ENCODE measurements around the gene PSMD5.
A peak's percentile ranks its signal among the peaks of the same experiment; 100 is the strongest.

The PSMD5 gene

DNA sequence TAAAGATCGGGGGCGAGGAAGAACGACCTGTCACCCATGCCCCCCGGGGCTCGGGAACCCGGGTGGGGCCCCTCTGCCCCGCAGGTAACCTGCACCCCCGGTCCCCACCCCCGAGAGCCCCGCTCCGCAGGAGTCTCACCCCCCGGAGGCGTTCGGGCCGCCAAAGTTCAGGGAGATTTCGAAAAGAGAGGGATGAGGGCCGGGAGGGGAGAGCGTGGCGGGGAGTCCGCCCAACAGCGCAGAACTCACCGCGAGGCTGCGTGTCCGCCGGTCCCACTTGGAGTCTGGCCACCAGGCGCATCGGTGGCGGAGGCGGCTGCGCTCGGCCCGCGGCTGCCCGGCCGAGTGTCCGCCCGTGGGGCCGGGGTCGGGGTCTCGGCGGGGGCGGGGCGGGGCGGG lies 34.1 kb upstream of the PSMD5 start, which contains the start of gene PHF19:
PHF19 (minus strand) TSS at position 347 of the 399 bp plus-strand sequence. CDS start 2,447 bp downstream, outside the sequence.
- peak within 1 kb of the TSS; percentile 59 for H3K14ac ChIP-seq (ENCODE audit: low read length)
- no peak within 1 kb of the TSS for H4K8ac ChIP-seq (ENCODE audit: low read depth, low read length)
- H3K4me2 ChIP-seq (ENCODE audit: insufficient read depth, low read length, poor library complexity, severe bottlenecking), result peak within 1 kb of the TSS; percentile 96
- H3K9me3 ChIP-seq (replicated peaks in 1 of 2; ENCODE audit: control insufficient read depth in 2 of 2, insufficient read depth in 1 of 2, low read depth in 1 of 2, low read length in 2 of 2), result no peaks in the 10 kb centered on the region
- peaks cover 0 to 3% (median 2%) of the 10 kb centered on the region in 3 experiments for H3K27me3 ChIP-seq (ENCODE audit: control insufficient read depth in 3 of 3, insufficient read depth in 3 of 3, low read depth in 1 of 3, low read length in 3 of 3)
- peaks cover 11% of the 10 kb centered on the region in 2 donors for H3K4me1 ChIP-seq (ENCODE audit: control insufficient read depth in 2 of 2, insufficient read depth in 1 of 2, low read depth in 1 of 2, low read length in 2 of 2)
- peak within 1 kb of the TSS; percentile 96 for H2BK15ac ChIP-seq (ENCODE audit: low read length)
- H3K27ac ChIP-seq (replicated peaks; ENCODE audit: low read length), result peak within 1 kb of the TSS; percentile 63
- no peak for DNase-seq (ENCODE audit: low spot score)
- H3K4me3 ChIP-seq (ENCODE audit: low read length in 2 of 2), result peak within 1 kb of the TSS; percentile 85 to 94
- peak within 1 kb of the TSS; percentile 64 for H2BK12ac ChIP-seq (ENCODE audit: low read length)
- no peak within 1 kb of the TSS for H4K91ac ChIP-seq (ENCODE audit: low read depth, low read length, poor library complexity)
- no peak within 1 kb of the TSS for H2BK5ac ChIP-seq (ENCODE audit: low read length)
- WGBS, 2 donors (ENCODE audit: extremely low coverage in 2 of 2, insufficient read length in 2 of 2, insufficient replicate concordance in 1 of 2), result no CpG with 5 or more reads among the region's 45 CpGs
- peak within 1 kb of the TSS; percentile 94 for H2AFZ ChIP-seq (ENCODE audit: low read length)
- H2AK5ac ChIP-seq (ENCODE audit: low read depth, low read length), result peak within 1 kb of the TSS; percentile 8
- peak within 1 kb of the TSS; percentile 14 for H3K4ac ChIP-seq (ENCODE audit: low read length)
- H3K18ac ChIP-seq (ENCODE audit: low read length), result peak within 1 kb of the TSS; percentile 95
- peak within 1 kb of the TSS; percentile 96 for H3K23ac ChIP-seq (ENCODE audit: low read depth, low read length, poor library complexity)
- H2BK120ac ChIP-seq (ENCODE audit: low read depth, low read length), result peak within 1 kb of the TSS; percentile 56
- H3K79me1 ChIP-seq (ENCODE audit: low read depth, low read length), result no peaks in the 10 kb centered on the region
- peaks cover 11 to 31% of the 10 kb centered on the region in 2 donors for H3K36me3 ChIP-seq (replicated peaks in 1 of 2; ENCODE audit: control insufficient read depth in 2 of 2, insufficient read depth in 2 of 2, low read length in 2 of 2)
- H3K9ac ChIP-seq (ENCODE audit: low read depth, low read length, poor library complexity), result peak within 1 kb of the TSS; percentile 82

DNA sequence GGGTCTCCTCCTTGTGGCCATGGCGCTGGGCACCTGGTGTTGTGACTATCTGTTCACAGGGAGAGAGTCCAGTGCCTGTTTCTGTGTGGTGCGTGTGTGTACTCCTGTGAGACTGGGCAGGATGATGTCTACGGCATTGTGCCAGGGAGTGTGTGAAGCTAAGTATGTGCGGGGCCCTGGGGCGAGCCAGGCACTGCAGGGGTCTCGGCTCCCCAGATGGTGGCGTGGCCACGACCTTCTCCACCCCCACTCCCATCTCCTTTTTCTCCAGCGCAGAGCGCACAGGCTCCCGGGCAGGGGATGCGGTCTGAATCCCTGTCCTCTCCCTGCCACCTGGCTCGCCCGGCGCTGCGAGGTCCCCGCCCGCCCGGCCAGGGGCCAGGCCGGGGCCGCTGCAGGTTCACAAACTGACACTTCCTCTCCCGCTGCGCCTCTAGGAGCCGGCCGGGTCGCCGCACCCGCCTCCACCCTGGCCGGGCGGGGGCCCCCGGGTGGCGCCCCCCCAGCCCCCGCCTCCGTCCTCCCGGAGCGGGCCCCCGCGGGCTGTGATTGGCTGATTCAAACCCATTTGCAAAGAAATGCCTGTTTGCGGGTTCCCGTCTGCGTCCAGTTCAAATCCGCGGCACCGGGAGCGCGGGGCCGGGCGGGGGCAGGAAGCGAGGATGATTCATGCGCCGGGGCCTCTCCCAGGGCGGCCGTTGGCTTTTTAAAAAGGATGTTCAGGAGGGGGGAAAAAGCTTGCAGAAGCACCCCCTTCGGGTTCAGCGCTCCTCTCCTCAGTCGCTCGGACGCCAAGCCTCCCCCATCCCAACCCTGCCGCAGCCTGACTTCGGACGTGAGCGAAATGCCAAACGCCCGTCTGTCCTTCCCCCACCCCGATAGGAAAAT lies 33.5 kb upstream of the PSMD5 start:
- WGBS, 2 donors (ENCODE audit: extremely low coverage in 2 of 2, insufficient read length in 2 of 2, insufficient replicate concordance in 1 of 2), result no CpG with 5 or more reads among the region's 65 CpGs
- H3K18ac ChIP-seq (ENCODE audit: low read length), result peak overlapping the region; percentile 94

DNA sequence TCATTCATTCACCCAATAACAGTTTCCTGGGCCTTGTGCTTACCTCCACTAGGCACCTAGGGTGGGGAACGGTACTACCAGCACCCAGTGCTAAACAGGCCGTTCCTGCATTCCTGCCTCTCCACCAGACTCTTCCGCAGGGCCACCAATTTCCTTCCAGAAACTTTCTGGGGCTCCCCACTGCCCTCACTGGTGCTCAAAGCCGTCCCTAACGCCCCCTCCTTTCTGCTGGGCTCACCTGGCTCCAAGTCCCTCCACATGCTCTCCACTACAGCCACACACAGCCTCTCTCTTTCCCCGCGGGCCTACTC lies 32.9 kb upstream of the PSMD5 start:
- Histone ChIP-seq H3K27me3 (ENCODE audit: control insufficient read depth in 3 of 3, insufficient read depth in 3 of 3, low read depth in 1 of 3, low read length in 3 of 3) (peaks cover 0 to 3% (median 2%) of the 10 kb centered on the region in 3 experiments), H3K4me3 (ENCODE audit: low read length in 2 of 2) (peak overlapping the region; percentile 85 to 94), H3K4me2 (ENCODE audit: insufficient read depth, low read length, poor library complexity, severe bottlenecking) (peak overlapping the region; percentile 91)

More for the DNA sequence above, 33.5 kb upstream of the PSMD5 start:
- peaks cover 0 to 3% (median 2%) of the 10 kb centered on the region in 3 experiments for H3K27me3 ChIP-seq (ENCODE audit: control insufficient read depth in 3 of 3, insufficient read depth in 3 of 3, low read depth in 1 of 3, low read length in 3 of 3)
- H3K79me1 ChIP-seq (ENCODE audit: low read depth, low read length), result no peaks in the 10 kb centered on the region
- peaks cover 11 to 37% of the 10 kb centered on the region in 2 donors for H3K36me3 ChIP-seq (replicated peaks in 1 of 2; ENCODE audit: control insufficient read depth in 2 of 2, insufficient read depth in 2 of 2, low read length in 2 of 2)
- H3K4me1 ChIP-seq (ENCODE audit: control insufficient read depth in 2 of 2, insufficient read depth in 1 of 2, low read depth in 1 of 2, low read length in 2 of 2), result peaks cover 11% of the 10 kb centered on the region in 2 donors
- H2AK5ac ChIP-seq (ENCODE audit: low read depth, low read length), result peak overlapping the region; percentile 85
- H3K4ac ChIP-seq (ENCODE audit: low read length), result peak overlapping the region; percentile 14
- peak overlapping the region; percentile 96 for H3K23ac ChIP-seq (ENCODE audit: low read depth, low read length, poor library complexity)
- peak overlapping the region; percentile 91 for H3K4me2 ChIP-seq (ENCODE audit: insufficient read depth, low read length, poor library complexity, severe bottlenecking)
- H4K91ac ChIP-seq (ENCODE audit: low read depth, low read length, poor library complexity), result no peak overlapping the region
- peak overlapping the region; percentile 94 for H2AFZ ChIP-seq (ENCODE audit: low read length)
- H2BK5ac ChIP-seq (ENCODE audit: low read length), result peak overlapping the region; percentile 19
- peak overlapping the region; percentile 63 for H3K27ac ChIP-seq (replicated peaks; ENCODE audit: low read length)
- H3K4me3 ChIP-seq (ENCODE audit: low read length in 2 of 2), result peak overlapping the region; percentile 85 to 94
- peak overlapping the region; percentile 96 for H2BK15ac ChIP-seq (ENCODE audit: low read length)
- no peak overlapping the region for H4K8ac ChIP-seq (ENCODE audit: low read depth, low read length)
- H3K9ac ChIP-seq (ENCODE audit: low read depth, low read length, poor library complexity), result peak overlapping the region; percentile 82
- H2BK120ac ChIP-seq (ENCODE audit: low read depth, low read length), result peak overlapping the region; percentile 56
- peak; percentile 63 for DNase-seq (ENCODE audit: low spot score)
- H3K14ac ChIP-seq (ENCODE audit: low read length), result peak overlapping the region; percentile 59
- peak overlapping the region; percentile 48 for H2BK12ac ChIP-seq (ENCODE audit: low read length)
- no peaks in the 10 kb centered on the region for H3K9me3 ChIP-seq (replicated peaks in 1 of 2; ENCODE audit: control insufficient read depth in 2 of 2, insufficient read depth in 1 of 2, low read depth in 1 of 2, low read length in 2 of 2)

DNA sequence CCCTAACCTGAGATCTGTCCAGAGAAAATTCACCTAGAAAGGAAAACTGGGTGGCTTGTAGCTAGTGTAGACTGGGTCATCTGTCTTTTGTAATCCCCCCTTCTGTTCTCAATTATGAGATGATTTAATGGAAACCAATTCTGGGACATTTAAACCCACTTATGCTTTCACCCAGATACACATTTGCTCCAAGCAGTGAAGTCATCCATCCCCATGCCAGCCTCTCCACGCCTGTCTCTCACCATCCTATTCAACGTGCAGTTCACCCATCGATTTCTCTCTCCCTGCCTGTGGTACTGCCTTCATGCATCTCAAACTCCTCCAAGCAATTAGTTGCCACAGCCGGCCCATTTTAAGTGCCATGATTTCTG lies 32.5 kb upstream of the PSMD5 start:
- H2BK5ac ChIP-seq (ENCODE audit: low read length), result peak overlapping the region; percentile 19
- H3K9ac ChIP-seq (ENCODE audit: low read depth, low read length, poor library complexity), result no peak overlapping the region
- no peak overlapping the region for H3K23ac ChIP-seq (ENCODE audit: low read depth, low read length, poor library complexity)
- H3K18ac ChIP-seq (ENCODE audit: low read length), result no peak overlapping the region
- H3K27me3 ChIP-seq (ENCODE audit: control insufficient read depth in 3 of 3, insufficient read depth in 3 of 3, low read depth in 1 of 3, low read length in 3 of 3), result peaks cover 0 to 3% (median 2%) of the 10 kb centered on the region in 3 experiments
- peaks cover 11% of the 10 kb centered on the region in 2 donors for H3K4me1 ChIP-seq (ENCODE audit: control insufficient read depth in 2 of 2, insufficient read depth in 1 of 2, low read depth in 1 of 2, low read length in 2 of 2)
- no peak overlapping the region for H4K91ac ChIP-seq (ENCODE audit: low read depth, low read length, poor library complexity)
- H2BK12ac ChIP-seq (ENCODE audit: low read length), result no peak overlapping the region
- no peaks in the 10 kb centered on the region for H3K9me3 ChIP-seq (replicated peaks in 1 of 2; ENCODE audit: control insufficient read depth in 2 of 2, insufficient read depth in 1 of 2, low read depth in 1 of 2, low read length in 2 of 2)
- no peak overlapping the region for H3K14ac ChIP-seq (ENCODE audit: low read length)
- H4K8ac ChIP-seq (ENCODE audit: low read depth, low read length), result no peak overlapping the region
- H2AFZ ChIP-seq (ENCODE audit: low read length), result no peak overlapping the region
- no peak overlapping the region for H3K27ac ChIP-seq (replicated peaks; ENCODE audit: low read length)
- H2BK120ac ChIP-seq (ENCODE audit: low read depth, low read length), result no peak overlapping the region
- H3K4me3 ChIP-seq (ENCODE audit: low read length in 2 of 2), result no peak overlapping the region
- no peaks in the 10 kb centered on the region for H3K79me1 ChIP-seq (ENCODE audit: low read depth, low read length)
- no peak overlapping the region for H3K4me2 ChIP-seq (ENCODE audit: insufficient read depth, low read length, poor library complexity, severe bottlenecking)
- no peak overlapping the region for H2BK15ac ChIP-seq (ENCODE audit: low read length)
- no peak overlapping the region for H3K4ac ChIP-seq (ENCODE audit: low read length)
- WGBS, 2 donors (ENCODE audit: extremely low coverage in 2 of 2, insufficient read length in 2 of 2, insufficient replicate concordance in 1 of 2), result no CpG with 5 or more reads among the region's 4 CpGs
- H2AK5ac ChIP-seq (ENCODE audit: low read depth, low read length), result peak overlapping the region; percentile 85
- H3K36me3 ChIP-seq (replicated peaks in 1 of 2; ENCODE audit: control insufficient read depth in 2 of 2, insufficient read depth in 2 of 2, low read length in 2 of 2), result peaks cover 11 to 47% of the 10 kb centered on the region in 2 donors
- DNase-seq (ENCODE audit: low spot score), result no peak

More for the DNA sequence above, 32.9 kb upstream of the PSMD5 start:
- H2BK120ac ChIP-seq (ENCODE audit: low read depth, low read length), result peak overlapping the region; percentile 56
- peak overlapping the region; percentile 59 for H3K14ac ChIP-seq (ENCODE audit: low read length)
- H3K36me3 ChIP-seq (replicated peaks in 1 of 2; ENCODE audit: control insufficient read depth in 2 of 2, insufficient read depth in 2 of 2, low read length in 2 of 2), result peaks cover 11 to 43% of the 10 kb centered on the region in 2 donors
- H3K23ac ChIP-seq (ENCODE audit: low read depth, low read length, poor library complexity), result peak overlapping the region; percentile 96
- no peak overlapping the region for H4K91ac ChIP-seq (ENCODE audit: low read depth, low read length, poor library complexity)
- no CpG with 5 or more reads among the region's 7 CpGs for WGBS, 2 donors (ENCODE audit: extremely low coverage in 2 of 2, insufficient read length in 2 of 2, insufficient replicate concordance in 1 of 2)
- H3K4ac ChIP-seq (ENCODE audit: low read length), result peak overlapping the region; percentile 14
- peaks cover 11% of the 10 kb centered on the region in 2 donors for H3K4me1 ChIP-seq (ENCODE audit: control insufficient read depth in 2 of 2, insufficient read depth in 1 of 2, low read depth in 1 of 2, low read length in 2 of 2)
- DNase-seq (ENCODE audit: low spot score), result no peak
- H3K18ac ChIP-seq (ENCODE audit: low read length), result peak overlapping the region; percentile 94
- H2AFZ ChIP-seq (ENCODE audit: low read length), result peak overlapping the region; percentile 94
- no peaks in the 10 kb centered on the region for H3K79me1 ChIP-seq (ENCODE audit: low read depth, low read length)
- peak overlapping the region; percentile 12 for H3K27ac ChIP-seq (replicated peaks; ENCODE audit: low read length)
- peak overlapping the region; percentile 96 for H2BK15ac ChIP-seq (ENCODE audit: low read length)
- peak overlapping the region; percentile 19 for H2BK5ac ChIP-seq (ENCODE audit: low read length)
- peak overlapping the region; percentile 48 for H2BK12ac ChIP-seq (ENCODE audit: low read length)
- no peaks in the 10 kb centered on the region for H3K9me3 ChIP-seq (replicated peaks in 1 of 2; ENCODE audit: control insufficient read depth in 2 of 2, insufficient read depth in 1 of 2, low read depth in 1 of 2, low read length in 2 of 2)
- H2AK5ac ChIP-seq (ENCODE audit: low read depth, low read length), result peak overlapping the region; percentile 85
- no peak overlapping the region for H4K8ac ChIP-seq (ENCODE audit: low read depth, low read length)
- H3K9ac ChIP-seq (ENCODE audit: low read depth, low read length, poor library complexity), result peak overlapping the region; percentile 82
